HG03196 (cell line): Measurements from ENCODE around the gene GLB1L2.

Experiments
- ATAC-seq: cut with Tn5 transposase; IDR thresholded peaks from one replicate; pipeline ENCODE4 v1.9.1; 2021; ENCODE audit not compliant: unreplicated experiment

The GLB1L2 gene

GRCh38 chr11:134383576-134384221, 51.9 kb downstream of the GLB1L2 start:
- no peak for ATAC-seq

GRCh38 chr11:134384406-134384805, 52.6 kb downstream of the GLB1L2 start:
- ATAC-seq, result no peak

GRCh38 chr11:134385171-134385570, 53.4 kb downstream of the GLB1L2 start:
- ATAC-seq, result no peak

DNA sequence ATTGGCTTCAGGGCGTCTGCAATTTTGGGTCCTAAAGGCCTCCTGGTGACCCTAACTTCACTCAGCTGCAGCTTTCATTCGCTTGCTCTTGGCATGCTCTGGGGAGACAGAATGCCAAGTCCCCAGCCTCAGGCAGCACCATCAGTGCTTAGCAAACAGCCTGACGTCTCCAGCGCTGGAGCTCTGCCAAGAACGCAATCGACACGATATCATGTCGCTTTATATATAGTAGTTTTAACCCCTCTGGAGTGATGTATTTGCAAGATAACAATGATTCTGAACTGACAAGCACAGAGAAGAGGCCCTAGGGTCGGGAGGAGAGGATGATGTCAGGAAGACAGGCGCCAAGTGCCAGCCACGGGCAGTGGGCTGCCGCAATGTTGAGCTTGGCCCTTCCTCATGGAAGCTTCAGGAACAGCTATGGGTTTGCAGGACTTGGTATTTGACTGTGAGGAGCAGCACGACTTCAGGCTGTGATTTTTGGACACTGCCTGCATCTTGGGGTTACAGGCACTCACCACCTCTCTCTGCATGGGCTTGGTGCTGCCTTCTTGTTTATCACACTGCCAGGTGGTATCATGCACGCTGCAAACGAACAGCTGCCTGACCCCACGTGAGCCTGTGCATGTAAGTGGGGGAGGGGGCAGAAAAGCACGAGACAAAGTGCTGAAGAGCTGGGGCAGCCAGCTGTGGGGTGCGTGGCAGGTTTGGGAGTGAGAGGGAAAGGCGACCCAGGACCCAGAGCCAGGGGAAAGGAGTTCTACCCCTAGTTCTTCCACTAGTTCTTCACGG, 54.2 kb downstream of the GLB1L2 start:
- no peak for ATAC-seq

DNA sequence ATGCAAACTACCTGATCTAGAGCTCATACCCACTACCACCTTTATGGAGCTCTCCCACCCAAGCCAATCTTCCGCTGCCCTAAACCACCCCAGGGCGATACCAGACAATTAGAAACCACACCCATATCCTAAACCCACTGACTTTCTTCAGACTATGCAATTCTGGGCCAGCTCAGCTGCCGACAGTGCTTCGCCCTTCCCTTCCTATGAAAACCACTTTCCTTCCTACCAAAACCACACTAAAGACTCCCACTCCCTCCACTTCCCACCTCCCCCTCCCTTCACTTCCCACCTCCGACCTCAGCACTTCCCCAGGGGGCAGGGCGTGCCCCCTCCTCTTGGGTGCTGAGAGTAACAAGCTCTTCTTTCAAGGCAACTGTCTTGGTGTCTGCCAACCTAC, 55.2 kb downstream of the GLB1L2 start:
- ATAC-seq, result no peak

- no peak for ATAC-seq
These were observed 55.7 kb downstream of the GLB1L2 start for GRCh38 chr11:134387501-134387900.

GRCh38 chr11:134388590-134388989, 56.8 kb downstream of the GLB1L2 start:
- ATAC-seq, result no peak

GRCh38 chr11:134389464-134390180, 57.8 kb downstream of the GLB1L2 start:
- ATAC-seq, result no peak

DNA sequence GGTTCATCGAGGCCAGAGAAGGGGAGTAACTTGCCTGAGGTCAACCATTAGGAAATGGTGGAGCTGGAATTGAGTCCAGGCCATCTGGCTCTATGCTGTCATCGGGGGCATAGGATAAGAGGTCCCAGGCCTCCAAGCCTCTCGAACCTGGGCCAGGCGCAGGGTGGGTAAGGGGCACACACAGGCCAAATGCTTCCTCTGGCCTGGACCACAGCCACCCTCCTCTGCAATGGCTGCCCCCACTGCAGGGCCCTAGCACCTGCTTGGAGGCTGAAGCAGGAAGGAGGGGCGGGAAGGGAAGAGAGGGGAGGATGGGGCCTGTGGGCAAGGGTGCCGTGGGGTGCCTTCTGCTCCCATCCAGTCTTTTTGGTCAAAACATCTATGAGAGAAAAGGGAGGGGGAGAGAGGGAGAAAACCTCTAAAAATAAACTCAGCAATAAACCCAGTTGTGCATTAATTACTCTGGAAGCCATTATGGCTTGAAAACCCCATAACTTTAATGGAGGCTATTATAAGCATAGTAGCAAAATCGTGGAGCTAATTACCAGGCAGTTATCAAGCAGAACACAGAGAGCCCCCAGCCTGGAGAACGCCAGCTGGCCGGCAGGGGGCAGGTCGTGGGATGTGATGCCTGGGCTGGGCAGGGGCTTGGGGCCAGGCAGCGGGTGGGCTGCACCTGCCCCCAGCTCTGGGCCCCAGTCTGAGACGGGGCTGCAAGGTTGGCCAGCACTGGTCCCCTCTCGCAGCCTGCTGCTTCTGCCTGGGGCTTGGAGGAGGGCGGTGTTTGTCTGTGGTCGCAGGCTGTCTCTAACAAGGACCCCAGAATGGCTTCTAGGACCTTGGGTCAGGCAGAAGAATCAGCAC, 59.1 kb downstream of the GLB1L2 start:
- no peak for ATAC-seq

DNA sequence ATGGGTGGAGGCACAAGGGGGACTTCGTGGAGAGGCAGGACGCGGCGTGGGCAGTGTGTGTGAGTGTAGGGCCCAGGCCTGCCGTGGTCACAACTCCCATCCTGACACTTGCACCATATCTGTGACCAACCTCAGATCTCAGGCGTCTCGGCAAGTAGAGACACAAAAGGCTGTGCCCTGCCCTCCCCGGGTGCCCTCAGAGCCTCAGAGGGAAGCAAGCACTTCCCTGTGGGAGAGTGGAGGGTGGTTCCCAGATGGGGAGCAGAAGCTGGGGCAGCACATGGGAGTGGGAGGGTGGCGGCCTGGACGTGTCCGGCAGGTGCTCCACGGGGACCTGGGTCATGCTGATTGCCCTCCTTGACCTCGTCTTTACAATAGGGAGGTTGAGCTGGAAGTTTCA, 59.9 kb downstream of the GLB1L2 start:
- ATAC-seq, result no peak

GRCh38 chr11:134392953-134393615, 61.3 kb downstream of the GLB1L2 start:
- no peak for ATAC-seq

- ATAC-seq, result no peak
These were observed 61.9 kb downstream of the GLB1L2 start for GRCh38 chr11:134393638-134394037.

DNA sequence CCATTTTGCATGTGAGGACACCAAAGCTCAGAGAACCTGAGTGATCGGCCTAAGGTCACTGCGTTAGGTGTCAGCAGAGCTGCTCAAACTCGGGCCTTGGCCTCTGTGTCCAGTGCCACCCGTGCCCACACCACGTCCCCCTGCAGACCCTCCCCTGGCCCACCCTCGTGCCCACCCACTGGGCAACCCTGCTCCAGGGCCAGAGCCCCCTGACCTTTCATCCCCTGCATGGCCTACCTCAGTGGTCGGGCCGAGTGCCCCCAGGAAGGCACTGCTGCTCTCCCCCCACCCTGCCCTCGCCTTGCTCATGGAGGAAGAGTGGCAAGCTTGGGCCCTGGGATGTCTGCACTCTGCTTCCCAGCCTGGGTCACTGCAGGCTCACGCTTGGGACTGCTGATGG, 62.5 kb downstream of the GLB1L2 start:
- ATAC-seq, result no peak

DNA sequence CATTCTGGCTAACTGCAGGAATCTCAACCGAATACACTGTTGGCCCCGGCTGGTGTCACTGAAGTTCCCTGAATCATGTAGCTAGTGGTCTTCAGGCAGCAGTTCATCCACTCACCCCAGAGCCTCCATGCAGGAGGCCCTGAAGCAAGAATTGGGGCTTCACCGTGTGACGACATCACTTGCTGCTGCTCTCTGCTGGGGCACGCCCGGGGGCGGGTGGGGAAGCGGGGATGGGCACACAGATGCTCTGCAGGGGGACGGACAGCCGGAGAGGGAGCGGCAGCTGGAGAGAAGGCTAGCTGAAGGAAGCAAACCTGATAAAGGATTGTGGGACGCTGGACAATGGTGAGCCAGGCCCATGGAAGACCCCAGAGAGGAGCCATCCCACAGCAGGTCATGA, 63.2 kb downstream of the GLB1L2 start:
- no peak for ATAC-seq

- ATAC-seq, result no peak
These were observed 65.7 kb downstream of the GLB1L2 start for GRCh38 chr11:134397304-134398078.

- ATAC-seq, result no peak
These were observed 66.3 kb downstream of the GLB1L2 start for GRCh38 chr11:134398079-134398444.

DNA sequence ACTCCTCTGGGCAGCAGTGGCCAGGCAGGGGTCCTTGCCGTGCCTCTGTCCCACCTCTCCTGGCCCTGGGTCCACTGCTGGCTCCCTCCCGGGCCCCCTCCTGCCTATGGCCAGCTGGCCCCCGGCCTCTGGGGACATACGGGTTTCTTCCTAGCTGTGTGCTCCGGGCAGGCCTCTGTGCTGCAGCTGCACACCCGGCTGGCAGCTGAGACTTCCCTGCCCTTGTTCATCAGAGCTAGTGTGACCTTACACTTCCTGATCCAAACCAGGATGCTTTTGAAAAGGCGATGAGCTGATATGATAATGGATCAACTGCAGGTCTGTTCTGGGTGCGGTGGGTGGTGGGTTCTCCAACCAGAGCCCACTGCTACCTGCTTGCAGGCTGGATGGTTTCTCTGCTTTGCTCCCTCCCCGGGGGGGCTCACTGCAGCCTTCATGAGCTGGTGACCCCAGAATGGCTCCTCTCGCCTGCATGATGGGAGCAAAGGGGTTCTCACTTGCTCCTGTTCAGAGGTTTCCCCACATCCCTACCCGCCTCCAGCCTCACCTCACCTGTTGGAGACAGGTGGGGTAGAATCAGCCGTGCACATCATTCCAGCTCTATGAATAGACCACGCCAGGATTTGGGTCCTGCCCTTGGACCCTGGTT, 67.0 kb downstream of the GLB1L2 start:
- ATAC-seq, result no peak

DNA sequence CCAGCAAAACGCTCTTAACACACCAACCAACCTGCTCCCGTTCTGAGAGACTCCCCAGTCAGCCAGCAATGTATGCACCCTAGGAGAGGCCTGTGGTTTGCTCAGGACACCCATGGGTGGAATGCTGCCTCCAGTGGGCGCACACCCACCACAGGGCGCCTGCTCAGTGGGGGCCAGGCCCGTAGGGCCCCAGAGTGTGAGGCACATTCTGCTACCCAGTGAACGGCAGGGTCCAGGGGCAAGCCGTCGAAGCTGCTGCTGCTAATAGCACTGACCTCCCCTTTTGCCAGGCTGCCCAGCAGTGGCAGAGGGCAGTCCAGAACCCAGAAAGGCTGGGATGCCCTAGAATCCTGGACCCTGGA, 67.5 kb downstream of the GLB1L2 start:
- no peak for ATAC-seq

DNA sequence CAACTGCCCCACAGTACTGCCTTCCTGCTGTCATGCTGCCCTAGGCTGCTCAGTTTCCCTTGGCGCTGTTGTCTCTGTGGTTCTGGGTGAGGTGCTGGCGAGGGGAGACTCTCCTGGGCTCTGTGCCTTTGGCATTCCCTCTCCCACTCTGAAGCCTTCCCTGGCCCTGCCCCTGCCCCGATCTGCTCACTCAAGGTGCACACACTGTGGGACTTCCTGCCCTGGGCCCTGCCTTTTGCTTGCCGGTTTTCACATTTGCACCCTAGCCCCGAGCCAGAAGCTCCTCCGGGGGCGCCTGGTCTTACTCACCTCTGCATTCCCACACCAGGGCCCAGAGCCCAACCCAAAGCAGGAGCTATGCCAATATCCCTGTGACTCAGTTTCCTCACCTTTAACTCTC, 68.2 kb downstream of the GLB1L2 start:
- ATAC-seq, result no peak
